Cardiac ventricle fibroblast (primary cell): ENCODE results near the gene AAMP. TPM values are rescaled to one million over a fixed set of nuclear protein-coding genes. Genes with fewer than 3 reads are reported as not detected.

Experiments used
- total RNA-seq: library from RNA; depleted of rRNA; stranded (reverse); fragments of >200 nt; gene quantifications from 2 replicates; pipeline ENCODE4 v1.2.3, GENCODE V29; 2015

The AAMP gene, protein sequence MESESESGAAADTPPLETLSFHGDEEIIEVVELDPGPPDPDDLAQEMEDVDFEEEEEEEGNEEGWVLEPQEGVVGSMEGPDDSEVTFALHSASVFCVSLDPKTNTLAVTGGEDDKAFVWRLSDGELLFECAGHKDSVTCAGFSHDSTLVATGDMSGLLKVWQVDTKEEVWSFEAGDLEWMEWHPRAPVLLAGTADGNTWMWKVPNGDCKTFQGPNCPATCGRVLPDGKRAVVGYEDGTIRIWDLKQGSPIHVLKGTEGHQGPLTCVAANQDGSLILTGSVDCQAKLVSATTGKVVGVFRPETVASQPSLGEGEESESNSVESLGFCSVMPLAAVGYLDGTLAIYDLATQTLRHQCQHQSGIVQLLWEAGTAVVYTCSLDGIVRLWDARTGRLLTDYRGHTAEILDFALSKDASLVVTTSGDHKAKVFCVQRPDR
- total RNA-seq = 126 and 132 TPM in 2 replicates

DNA sequence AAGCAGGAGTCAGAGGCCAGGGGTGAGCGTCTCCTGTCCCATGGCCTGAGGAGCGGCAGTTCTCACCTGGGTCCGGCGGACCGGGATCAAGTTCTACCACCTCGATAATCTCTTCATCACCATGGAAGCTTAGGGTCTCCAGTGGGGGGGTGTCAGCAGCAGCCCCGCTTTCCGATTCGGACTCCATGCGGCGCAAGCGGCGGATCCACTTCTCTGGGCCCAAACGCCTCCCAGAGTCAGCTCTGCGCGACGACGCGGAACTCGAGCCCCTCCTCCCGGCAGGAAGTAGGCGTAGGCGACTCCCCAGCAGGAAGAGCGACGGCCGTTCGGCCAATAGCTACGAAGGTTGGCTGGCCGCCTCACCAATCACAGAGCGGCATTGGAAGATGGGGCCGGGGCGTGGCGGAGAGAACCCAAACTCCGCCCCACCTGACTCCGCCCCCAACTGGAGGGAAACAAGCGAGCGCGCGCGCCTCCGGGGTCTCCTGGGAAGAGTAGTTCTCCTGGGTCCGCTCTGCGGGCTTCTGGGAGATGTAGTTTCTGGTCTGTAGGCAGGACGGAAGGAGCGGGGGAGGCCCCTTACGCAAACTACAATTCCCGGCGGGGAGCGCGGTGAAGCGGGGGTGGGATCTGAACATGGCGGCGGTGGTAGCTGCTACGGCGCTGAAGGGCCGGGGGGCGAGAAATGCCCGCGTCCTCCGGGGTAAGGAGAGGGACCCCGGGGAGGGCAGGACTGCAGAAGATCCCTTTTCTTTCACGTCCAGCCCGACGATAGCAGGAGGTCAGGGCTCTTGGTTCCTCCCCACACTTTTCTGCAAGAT is at the start of gene AAMP, which contains the start of gene PNKD:
Gene AAMP (minus strand): TSS at position 238 of the 821 bp plus-strand sequence. CDS start 51 bp downstream, at position 187.
Gene PNKD (plus strand): TSS at position 620 of the 821 bp plus-strand sequence. CDS start 17 bp downstream, at position 637.

DNA sequence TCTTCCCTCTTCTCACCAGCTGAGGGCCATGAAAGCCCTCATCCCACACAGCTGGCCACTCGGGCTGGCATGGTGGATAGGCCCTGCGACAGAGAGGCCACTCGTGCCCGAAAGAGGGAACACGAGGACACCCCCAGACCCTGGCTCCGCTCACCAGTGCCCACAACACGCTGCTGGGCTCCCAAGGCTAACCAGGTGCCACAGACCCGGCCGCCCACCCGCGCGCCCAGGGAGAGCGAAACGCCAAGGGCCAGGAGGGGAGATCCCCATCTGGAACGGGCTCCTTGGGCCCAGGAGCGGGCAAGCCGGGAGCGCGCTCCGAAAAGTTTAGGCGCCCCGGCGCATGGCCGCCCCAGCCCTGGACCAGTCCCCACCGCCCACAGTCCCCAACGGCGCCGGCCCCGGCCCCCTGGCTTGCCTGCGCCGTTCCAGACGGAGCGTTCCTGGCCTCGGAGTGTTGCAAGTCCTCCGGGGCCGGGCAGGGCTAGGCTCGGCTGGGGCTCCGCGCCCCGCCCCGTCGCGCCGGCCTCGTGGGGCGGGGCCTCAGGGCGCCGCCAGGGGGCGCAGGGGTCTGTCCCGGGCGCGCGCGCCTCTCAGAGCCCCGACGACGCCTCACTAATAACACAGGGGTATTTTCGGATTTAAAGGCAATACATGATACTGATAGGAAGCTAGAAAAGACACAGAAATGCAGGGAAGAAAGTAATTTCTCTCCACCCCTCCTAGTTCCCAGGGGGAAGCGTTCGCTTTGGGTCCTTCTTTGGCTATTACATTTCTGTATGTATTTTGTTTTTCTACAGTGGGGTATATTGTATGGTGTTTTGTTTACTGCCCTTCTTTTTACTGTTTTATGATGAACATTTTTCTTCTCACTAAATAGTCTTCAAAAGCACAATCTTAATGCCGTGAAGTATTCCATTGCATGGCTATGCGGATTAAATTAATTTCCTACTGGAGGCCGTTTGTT is 22.4 kb upstream of the AAMP start, which contains the start of gene TMBIM1:
Gene TMBIM1 (minus strand): TSS at position 456 of the 967 bp plus-strand sequence. CDS start 10,362 bp downstream, outside the sequence.

DNA sequence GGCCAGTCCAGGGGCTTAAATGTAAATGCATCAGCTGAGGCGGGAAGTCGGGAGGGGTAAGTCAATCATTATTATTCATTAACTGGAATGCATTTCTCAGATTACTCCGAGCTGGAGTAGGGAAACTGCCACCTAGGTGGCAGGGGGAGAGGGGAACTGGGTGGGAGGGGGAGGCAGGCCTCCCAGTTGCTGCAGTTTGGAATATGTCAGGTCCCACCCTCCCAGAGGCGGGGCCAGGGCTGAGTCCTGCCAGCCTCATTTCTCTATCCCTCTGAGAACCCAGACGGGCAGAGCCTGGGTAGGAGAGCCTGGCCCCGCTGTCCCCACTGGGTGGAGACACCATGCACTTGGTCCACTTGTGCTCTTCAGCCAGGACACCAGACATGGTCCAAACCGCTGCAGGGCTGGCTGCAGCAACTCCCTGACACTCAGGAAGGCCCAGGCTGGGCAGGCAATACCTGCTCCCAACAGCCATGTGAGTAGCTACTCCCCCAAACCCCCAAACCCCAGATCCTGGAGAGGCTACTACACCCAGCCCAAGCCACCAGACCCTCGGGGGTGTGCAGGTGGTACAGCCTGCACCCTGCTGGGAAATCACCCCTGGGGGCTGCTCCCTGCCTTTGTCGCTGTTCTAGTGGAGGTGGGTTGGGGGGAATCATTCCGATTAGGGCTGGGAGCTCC is 9.1 kb downstream of the AAMP start, which contains the start of gene GPBAR1:
Gene GPBAR1 (plus strand): TSS at position 274 of the 681 bp plus-strand sequence. CDS start 1,710 bp downstream, outside the sequence.

DNA sequence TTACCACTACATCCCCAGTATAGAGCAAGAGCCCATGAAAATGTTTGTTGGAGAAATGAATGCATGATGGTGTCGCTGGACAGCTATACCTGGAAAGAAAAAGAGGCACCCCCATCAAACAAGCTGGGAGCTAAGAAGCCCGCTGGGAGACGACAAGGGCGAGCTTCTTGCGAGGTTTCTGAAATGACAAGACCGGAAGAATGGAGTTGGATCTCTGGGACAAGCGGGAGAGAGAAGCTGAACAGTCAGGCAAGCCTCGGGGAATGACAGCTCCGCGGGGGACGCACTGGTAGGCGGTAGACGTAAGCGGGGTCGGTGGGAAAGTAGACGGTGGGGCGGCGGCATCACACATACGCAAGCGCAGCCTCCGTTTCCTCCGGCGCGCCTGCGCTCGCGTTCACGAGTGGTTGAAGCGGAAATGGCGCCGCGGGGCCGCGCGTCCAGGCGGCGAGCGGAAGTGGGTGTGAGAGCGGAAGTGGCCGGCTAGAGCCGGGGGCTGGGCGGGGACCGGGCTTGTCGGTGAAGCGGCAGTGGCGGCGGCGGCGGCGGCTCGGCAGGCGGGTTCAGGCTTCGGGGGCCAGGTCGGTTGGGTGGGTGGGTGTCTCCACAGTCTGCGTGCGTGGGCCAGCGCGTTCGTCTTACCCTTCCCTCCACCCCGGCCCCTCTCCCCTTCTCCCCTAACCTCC is 53.1 kb downstream of the AAMP start, which contains the start of gene ARPC2:
Gene ARPC2 (plus strand): TSS at position 516 of the 686 bp plus-strand sequence. CDS start 282 bp downstream, outside the sequence.

Other genes starting within 250 kb of the AAMP start
- not detected in 2 replicates for gene RUFY4, start 200.9 kb downstream of the AAMP start, total RNA-seq
- gene CXCR2, start 144.1 kb downstream of the AAMP start, total RNA-seq = not detected in 2 replicates
- not detected in 2 replicates for gene CXCR1, start 103.2 kb downstream of the AAMP start, total RNA-seq
- 177 and 192 TPM in 2 replicates for gene ARPC2, start 52.9 kb downstream of the AAMP start, total RNA-seq
- 0.50 and 2.1 TPM in 2 replicates for gene GPBAR1, start 9.1 kb downstream of the AAMP start, total RNA-seq
- gene PNKD, start 382 bp upstream of the AAMP start, total RNA-seq = 37.4 and 40.8 TPM in 2 replicates
- 80.8 and 96.0 TPM in 2 replicates for gene TMBIM1, start 22.4 kb upstream of the AAMP start, total RNA-seq
- not detected in 2 replicates for gene CATIP, start 86.7 kb upstream of the AAMP start, total RNA-seq
- gene SLC11A1, start 112.1 kb upstream of the AAMP start, total RNA-seq = not detected in 2 replicates
- gene CTDSP1, start 129.7 kb upstream of the AAMP start, total RNA-seq = 64.1 and 77.1 TPM in 2 replicates
- gene VIL1, start 149.0 kb upstream of the AAMP start, total RNA-seq = not detected in 2 replicates